ENCODE results near the gene RAF1.

- TF ChIP-seq TARDBP (CRISPR knock-in tag; IDR thresholded peaks at IDR 0.05) (no peak), ZSCAN22 (CRISPR knock-in tag; IDR thresholded peaks at IDR 0.05) (no peak), TEF (CRISPR knock-in tag; IDR thresholded peaks at IDR 0.05) (no peak), CTCF (CRISPR knock-in tag; IDR thresholded peaks at IDR 0.05) (no peak), ZNF850 (CRISPR knock-in tag; conservative IDR thresholded peaks at IDR 0.05) (no peak)
Measured at GRCh38 chr3:12574131-12574530, 89.8 kb downstream of the RAF1 start.
